ENCODE data around the gene ELP1.
"Not testable (repeated sequence)": the region's sequence is repeated elsewhere in the genome, so short reads cannot be mapped to it uniquely, and the experiment has no call there.

Gene ELP1

DNA sequence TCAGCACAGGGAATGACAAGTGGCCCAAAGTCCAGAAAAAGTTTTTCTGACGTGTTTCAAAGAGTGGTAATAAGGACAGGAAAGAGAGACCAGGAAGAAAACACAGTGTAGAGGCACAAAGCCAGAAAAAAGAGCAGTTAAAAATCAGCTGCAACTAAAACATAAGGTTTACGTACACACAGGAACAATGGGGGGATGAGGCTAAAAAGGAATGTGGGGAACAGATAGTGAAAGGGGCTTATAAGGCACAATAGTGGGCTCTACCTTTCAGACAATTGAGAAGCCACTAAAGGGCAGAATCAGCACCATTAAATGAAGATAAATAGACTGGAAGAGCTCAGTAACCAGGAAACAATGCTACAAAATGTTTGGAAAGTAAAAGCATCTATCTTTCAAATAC is 5.5 kb downstream of the ELP1 start:
- TF ChIP-seq, protein P1, sequence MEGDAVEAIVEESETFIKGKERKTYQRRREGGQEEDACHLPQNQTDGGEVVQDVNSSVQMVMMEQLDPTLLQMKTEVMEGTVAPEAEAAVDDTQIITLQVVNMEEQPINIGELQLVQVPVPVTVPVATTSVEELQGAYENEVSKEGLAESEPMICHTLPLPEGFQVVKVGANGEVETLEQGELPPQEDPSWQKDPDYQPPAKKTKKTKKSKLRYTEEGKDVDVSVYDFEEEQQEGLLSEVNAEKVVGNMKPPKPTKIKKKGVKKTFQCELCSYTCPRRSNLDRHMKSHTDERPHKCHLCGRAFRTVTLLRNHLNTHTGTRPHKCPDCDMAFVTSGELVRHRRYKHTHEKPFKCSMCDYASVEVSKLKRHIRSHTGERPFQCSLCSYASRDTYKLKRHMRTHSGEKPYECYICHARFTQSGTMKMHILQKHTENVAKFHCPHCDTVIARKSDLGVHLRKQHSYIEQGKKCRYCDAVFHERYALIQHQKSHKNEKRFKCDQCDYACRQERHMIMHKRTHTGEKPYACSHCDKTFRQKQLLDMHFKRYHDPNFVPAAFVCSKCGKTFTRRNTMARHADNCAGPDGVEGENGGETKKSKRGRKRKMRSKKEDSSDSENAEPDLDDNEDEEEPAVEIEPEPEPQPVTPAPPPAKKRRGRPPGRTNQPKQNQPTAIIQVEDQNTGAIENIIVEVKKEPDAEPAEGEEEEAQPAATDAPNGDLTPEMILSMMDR (IDR thresholded peaks at IDR 0.05; ENCODE audit: low read depth, low read length) = no peak
- no peak for TF ChIP-seq EZH2phosphoT487 (IDR thresholded peaks at IDR 0.05; ENCODE audit: low read depth)
- H4K20me1 ChIP-seq (ENCODE audit: insufficient read depth, low read length) = no peaks in the 10 kb centered on the region; the same call in 1 of the 2 replicates
- H3K9ac ChIP-seq (ENCODE audit: low read length) = no peak overlapping the region
- H3K4me3 ChIP-seq (ENCODE audit: low read length) = no peak overlapping the region
- no peak overlapping the region for H3K27ac ChIP-seq (ENCODE audit: low read length)
- H2AFZ ChIP-seq (ENCODE audit: low read depth, low read length) = no peak overlapping the region
- peaks cover 22% of the 10 kb centered on the region for H3K79me2 ChIP-seq (ENCODE audit: low read length)
- H3K4me1 ChIP-seq (ENCODE audit: low read length) = peaks cover 6% of the 10 kb centered on the region
- H3K27me3 ChIP-seq (ENCODE audit: low read depth, low read length) = no peaks in the 10 kb centered on the region
- H3K4me2 ChIP-seq (ENCODE audit: low read length) = no peak overlapping the region
- H3K36me3 ChIP-seq (replicated peaks; ENCODE audit: low read depth, low read length) = peaks cover 35% of the 10 kb centered on the region
- no peaks in the 10 kb centered on the region for H3K9me3 ChIP-seq (ENCODE audit: insufficient read depth, low read length)

DNA sequence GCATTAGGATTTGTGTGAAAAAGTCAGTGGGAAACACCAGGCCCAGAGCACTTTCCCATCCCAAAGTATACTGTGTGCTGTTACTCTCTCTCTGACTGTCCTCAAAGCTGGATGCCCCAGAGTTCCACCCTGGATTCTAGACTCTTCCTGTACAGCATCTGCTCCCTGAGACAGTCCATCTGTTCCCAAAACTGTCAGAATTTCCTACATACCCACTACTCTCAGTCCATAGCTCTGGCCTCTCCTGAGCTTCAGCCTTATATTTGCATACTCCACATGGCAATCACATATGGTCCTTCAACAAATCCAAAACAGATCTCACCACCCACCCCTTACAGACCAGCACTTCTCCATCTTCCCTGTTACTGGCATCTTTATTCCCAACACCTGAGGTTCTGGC is 9.5 kb downstream of the ELP1 start:
- H3K79me2 ChIP-seq (ENCODE audit: low read length) = no peaks in the 10 kb centered on the region
- no peak overlapping the region for H2AFZ ChIP-seq (ENCODE audit: low read depth, low read length)
- no peak overlapping the region for H3K4me2 ChIP-seq (ENCODE audit: low read length)
- H3K27me3 ChIP-seq (ENCODE audit: low read depth, low read length) = no peaks in the 10 kb centered on the region
- no peak overlapping the region for H3K27ac ChIP-seq (ENCODE audit: low read length)
- TF ChIP-seq, protein P1 (IDR thresholded peaks at IDR 0.05; ENCODE audit: low read depth, low read length) = no peak
- no peaks in the 10 kb centered on the region; the same call in 1 of the 2 replicates for H4K20me1 ChIP-seq (ENCODE audit: insufficient read depth, low read length)
- H3K4me3 ChIP-seq (ENCODE audit: low read length) = no peak overlapping the region
- H3K36me3 ChIP-seq (replicated peaks; ENCODE audit: low read depth, low read length) = peaks cover 46% of the 10 kb centered on the region
- no peaks in the 10 kb centered on the region for H3K9me3 ChIP-seq (ENCODE audit: insufficient read depth, low read length)
- H3K4me1 ChIP-seq (ENCODE audit: low read length) = no peaks in the 10 kb centered on the region
- H3K9ac ChIP-seq (ENCODE audit: low read length) = no peak overlapping the region

DNA sequence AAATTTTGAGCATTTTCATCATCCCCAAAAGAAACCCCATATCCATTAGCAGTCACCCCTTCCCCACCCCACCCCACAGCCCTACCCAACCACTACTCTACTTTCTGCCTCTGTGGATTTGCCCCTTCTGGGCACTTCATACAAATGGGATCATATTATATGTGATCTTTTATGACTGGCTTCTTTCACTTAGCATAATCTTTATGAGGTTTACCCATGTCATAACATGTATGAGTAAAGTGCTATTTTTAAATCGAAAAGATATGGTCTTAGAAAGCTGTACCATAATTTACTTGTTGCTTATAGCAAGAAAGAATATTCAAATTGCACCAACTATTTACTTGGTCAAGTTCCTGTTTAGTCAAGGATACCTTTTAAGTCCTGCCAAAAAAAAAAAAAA is 12.7 kb downstream of the ELP1 start:
- Histone ChIP-seq H3K4me1 (ENCODE audit: low read length) (no peaks in the 10 kb centered on the region), H2AFZ (ENCODE audit: low read depth, low read length) (no peak overlapping the region), H3K27ac (ENCODE audit: low read length) (no peak overlapping the region), H3K79me2 (ENCODE audit: low read length) (no peaks in the 10 kb centered on the region), H3K27me3 (ENCODE audit: low read depth, low read length) (no peaks in the 10 kb centered on the region), H3K4me3 (ENCODE audit: low read length) (no peak overlapping the region), H4K20me1 (ENCODE audit: insufficient read depth, low read length) (no peaks in the 10 kb centered on the region), H3K4me2 (ENCODE audit: low read length) (no peak overlapping the region), H3K36me3 (replicated peaks; ENCODE audit: low read depth, low read length) (peaks cover 35% of the 10 kb centered on the region), H3K9ac (ENCODE audit: low read length) (no peak overlapping the region), H3K9me3 (ENCODE audit: insufficient read depth, low read length) (no peaks in the 10 kb centered on the region)
- TF ChIP-seq, protein P1 (IDR thresholded peaks at IDR 0.05; ENCODE audit: low read depth, low read length) = no peak
- no peak for TF ChIP-seq EZH2phosphoT487 (IDR thresholded peaks at IDR 0.05; ENCODE audit: low read depth)

DNA sequence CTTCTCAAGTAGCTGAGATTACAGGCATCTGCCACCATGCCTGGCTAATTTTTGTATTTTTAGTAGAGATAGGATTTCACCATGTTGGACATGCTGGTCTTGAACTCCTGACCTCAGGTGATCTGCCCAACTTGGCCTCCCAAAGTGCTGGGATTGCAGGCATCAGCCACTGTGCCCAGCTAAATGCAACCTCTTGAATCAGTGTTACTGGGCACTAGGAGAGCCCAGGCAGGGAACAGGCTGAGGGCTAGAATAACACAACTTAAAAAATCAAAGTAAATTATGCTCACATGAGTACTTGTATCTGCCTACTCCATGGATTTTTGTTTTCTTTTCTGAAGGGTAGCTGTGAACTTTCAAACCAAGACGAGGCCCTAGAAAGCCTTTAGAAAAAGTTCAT is 13.5 kb downstream of the ELP1 start:
- not testable (repeated sequence) for H3K4me2 ChIP-seq (ENCODE audit: low read length); H3K27me3 ChIP-seq (ENCODE audit: low read depth, low read length)
- H3K36me3 ChIP-seq (replicated peaks; ENCODE audit: low read depth, low read length) = peaks cover 31% of the 10 kb centered on the region

DNA sequence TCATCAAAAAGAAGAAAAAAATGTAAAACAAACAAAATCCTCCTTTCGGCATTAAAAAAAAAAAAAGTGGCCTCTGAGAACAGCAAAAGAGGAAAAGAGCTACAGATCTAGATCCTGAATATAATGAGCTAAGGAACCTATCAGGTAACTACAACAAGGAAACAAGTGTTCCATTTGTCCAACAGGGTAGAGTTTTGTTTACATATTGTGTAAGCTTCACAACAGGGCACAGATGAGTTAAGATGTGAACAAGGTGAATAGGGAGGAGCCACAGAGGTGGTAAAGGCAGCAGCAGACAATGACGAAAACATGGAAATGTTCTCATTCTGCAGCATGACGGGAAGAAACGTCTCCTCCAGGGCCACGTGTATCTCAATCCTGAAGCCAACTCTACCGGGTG is 14.4 kb downstream of the ELP1 start:
- Histone ChIP-seq H3K9me3 (ENCODE audit: insufficient read depth, low read length) (no peaks in the 10 kb centered on the region), H3K4me1 (ENCODE audit: low read length) (no peaks in the 10 kb centered on the region), H3K9ac (ENCODE audit: low read length) (no peak overlapping the region), H3K27me3 (ENCODE audit: low read depth, low read length) (no peaks in the 10 kb centered on the region), H3K36me3 (replicated peaks; ENCODE audit: low read depth, low read length) (peaks cover 31% of the 10 kb centered on the region), H3K27ac (ENCODE audit: low read length) (no peak overlapping the region), H3K79me2 (ENCODE audit: low read length) (no peaks in the 10 kb centered on the region), H3K4me3 (ENCODE audit: low read length) (no peak overlapping the region), H3K4me2 (ENCODE audit: low read length) (no peak overlapping the region), H4K20me1 (ENCODE audit: insufficient read depth, low read length) (no peaks in the 10 kb centered on the region), H2AFZ (ENCODE audit: low read depth, low read length) (no peak overlapping the region)
- TF ChIP-seq, protein P1 (IDR thresholded peaks at IDR 0.05; ENCODE audit: low read depth, low read length) = no peak
- TF ChIP-seq EZH2phosphoT487 (IDR thresholded peaks at IDR 0.05; ENCODE audit: low read depth) = no peak

More for the DNA sequence above, 13.5 kb downstream of the ELP1 start:
- H3K4me1 ChIP-seq (ENCODE audit: low read length); H3K27ac ChIP-seq (ENCODE audit: low read length); H3K79me2 ChIP-seq (ENCODE audit: low read length); H3K9ac ChIP-seq (ENCODE audit: low read length); H2AFZ ChIP-seq (ENCODE audit: low read depth, low read length); H4K20me1 ChIP-seq (ENCODE audit: insufficient read depth, low read length); H3K4me3 ChIP-seq (ENCODE audit: low read length); H3K9me3 ChIP-seq (ENCODE audit: insufficient read depth, low read length): not testable (repeated sequence)

Measured in OCI-LY3 (cell line).